Measurements from ENCODE around the gene INPP5K. TPM values are rescaled to one million over a fixed set of nuclear protein-coding genes. Genes with fewer than 3 reads are reported as not detected.

Gene INPP5K
- total and polyA plus RNA-seq, 10 of the 15 experiments (the other 5 are each of a cell fraction or from before 2014, with no cell fraction given), result 0.58 to 41.2 (median 23.3) TPM

DNA sequence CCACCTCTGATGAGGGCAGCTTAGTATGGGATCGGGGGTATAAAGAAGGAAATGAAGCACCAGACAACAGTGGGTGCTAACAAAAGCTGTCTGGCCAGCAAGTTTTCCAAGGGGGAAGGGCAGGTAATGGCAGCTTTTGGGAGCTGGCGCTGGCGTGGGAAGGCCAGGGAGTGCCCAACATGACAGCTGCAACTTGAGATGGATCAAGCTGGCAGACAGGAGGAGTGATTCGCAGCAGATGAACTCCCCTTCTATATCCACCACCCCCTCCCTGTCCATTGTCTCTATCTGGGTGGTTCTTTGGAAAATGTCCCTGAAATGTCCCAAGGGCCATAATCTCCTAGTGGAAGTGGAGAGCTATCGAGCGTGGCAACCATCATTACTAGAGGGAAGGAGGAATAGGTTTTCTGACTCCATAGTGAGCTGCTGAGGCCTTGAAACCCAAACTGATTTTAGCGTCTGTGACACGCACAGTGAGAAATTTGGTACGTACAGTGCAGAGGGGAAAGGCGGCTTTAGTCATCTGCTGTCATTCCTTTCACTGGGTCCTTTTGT lies 4.8 kb upstream of the INPP5K start:
- Histone ChIP-seq H3K9ac (ENCODE audit: control insufficient read depth, insufficient read depth, low read length) (no peak overlapping the region), H3K36me3 (ENCODE audit: control insufficient read depth in 2 of 2, insufficient read depth in 2 of 2, low read length in 1 of 2) (peaks cover 2 to 11% of the 10 kb centered on the region in 2 experiments), H4K20me1 (ENCODE audit: control insufficient read depth, insufficient read depth) (no peaks in the 10 kb centered on the region), H3K4me2 (ENCODE audit: control insufficient read depth, insufficient read depth) (no peak overlapping the region), H3K9me3 (replicated peaks; ENCODE audit: control insufficient read depth, insufficient read depth, low read length) (no peaks in the 10 kb centered on the region), H3K27me3 (replicated peaks in 1 of 2; ENCODE audit: control insufficient read depth in 2 of 2, insufficient read depth in 2 of 2, low read length in 1 of 2) (no peaks in the 10 kb centered on the region), H3K27ac (ENCODE audit: control insufficient read depth, insufficient read depth) (no peak overlapping the region), H3K4me1 (ENCODE audit: control insufficient read depth, insufficient read depth, low read length) (no peaks in the 10 kb centered on the region), H2AFZ (ENCODE audit: control insufficient read depth, low read depth, low read length) (no peak overlapping the region), H3K79me2 (ENCODE audit: control insufficient read depth, insufficient read depth, low read length) (peaks cover 12% of the 10 kb centered on the region), H3K4me3 (no peak overlapping the region)
- TF ChIP-seq SREBF1 (IDR thresholded peaks at IDR 0.05; ENCODE audit: low read length) (no peak), IRF5 (IDR thresholded peaks at IDR 0.05; ENCODE audit: borderline replicate concordance) (no peak)
- BruUV-seq (replicated peaks), result no TSS peak
- POLR2A ChIA-PET, result interaction anchor here (0.6 to 1.7 kb wide), 2 partner anchors 33 to 145 kb away, joined by 3 read pairs; no protein-coding TSS in a partner anchor
- RAD21 ChIA-PET (ENCODE audit: unreplicated experiment), result interaction anchor here (1.1 to 2.7 kb wide), 2 partner anchors 109 to 156 kb away, joined by 4 to 8 read pairs; no protein-coding TSS in a partner anchor
- SMC1A ChIA-PET (ENCODE audit: uncharacterized antibody, unreplicated experiment), result interaction anchor here (1.8 kb wide), 1 partner anchor 109 kb away, joined by 4 read pairs; no protein-coding TSS in a partner anchor
- DNase-seq (ENCODE audit: low read depth, low spot score) (no peak), FAIRE-seq (no peak), ATAC-seq (no peak)
- 91% methylated on average over 10 of the region's 10 CpGs for WGBS (ENCODE audit: insufficient coverage, insufficient replicate concordance, low lambda C conversion rate, missing lambda C conversion rate)
- intact Hi-C loops (cut with micrococcal nuclease; ENCODE audit: unreplicated experiment), result no loop called here
- CTCF ChIA-PET, result interaction anchor here (1.6 to 3.0 kb wide), 2 partner anchors 12 to 159 kb away, joined by 4 to 8 read pairs; no protein-coding TSS in a partner anchor
- in situ Hi-C loops (cut with MboI), result no loop called here

- Histone ChIP-seq H2AFZ (ENCODE audit: control insufficient read depth, low read depth, low read length) (no peak overlapping the region), H3K36me3 (ENCODE audit: control insufficient read depth in 2 of 2, insufficient read depth in 2 of 2, low read length in 1 of 2) (peaks cover 0 to 7% of the 10 kb centered on the region in 2 experiments), H3K79me2 (ENCODE audit: control insufficient read depth, insufficient read depth, low read length) (peaks cover 23% of the 10 kb centered on the region), H3K4me2 (ENCODE audit: control insufficient read depth, insufficient read depth) (no peak overlapping the region), H3K9me3 (replicated peaks; ENCODE audit: control insufficient read depth, insufficient read depth, low read length) (no peaks in the 10 kb centered on the region), H3K27me3 (replicated peaks in 1 of 2; ENCODE audit: control insufficient read depth in 2 of 2, insufficient read depth in 2 of 2, low read length in 1 of 2) (no peaks in the 10 kb centered on the region), H3K9ac (ENCODE audit: control insufficient read depth, insufficient read depth, low read length) (no peak overlapping the region), H3K27ac (ENCODE audit: control insufficient read depth, insufficient read depth) (no peak overlapping the region), H4K20me1 (ENCODE audit: control insufficient read depth, insufficient read depth) (no peaks in the 10 kb centered on the region), H3K4me3 (no peak overlapping the region), H3K4me1 (ENCODE audit: control insufficient read depth, insufficient read depth, low read length) (peaks cover 4% of the 10 kb centered on the region)
- BruUV-seq (replicated peaks), result no TSS peak
- in situ Hi-C loops (cut with MboI), result loop anchor here (5.0 kb wide), 1 partner anchor 247 kb away; the partner anchor contains the start of gene BHLHA9
- FAIRE-seq, result no peak
- CTCF ChIA-PET, result interaction anchor here (1.4 to 3.0 kb wide), 4 partner anchors 13 to 154 kb away, joined by 4 to 14 read pairs (median 8); partner anchors contain the start of gene SLC43A2
- DNase-seq (ENCODE audit: low read depth, low spot score), result no peak
- no peak for ATAC-seq
- WGBS (ENCODE audit: insufficient coverage, insufficient replicate concordance, low lambda C conversion rate, missing lambda C conversion rate), result 95% methylated on average over 7 of the region's 7 CpGs
- RAD21 ChIA-PET (ENCODE audit: unreplicated experiment), result interaction anchor here (1.0 to 2.7 kb wide), 2 partner anchors 110 to 154 kb away, joined by 4 to 8 read pairs; no protein-coding TSS in a partner anchor
- POLR2A ChIA-PET, result interaction anchor here (0.6 to 1.7 kb wide), 4 partner anchors 10 to 520 kb away, joined by 3 to 4 read pairs (median 3); no protein-coding TSS in a partner anchor
- intact Hi-C loops (cut with micrococcal nuclease; ENCODE audit: unreplicated experiment), result loop anchor here (5.0 kb wide), 2 partner anchors 113 to 262 kb away; no protein-coding TSS in a partner anchor
- SMC1A ChIA-PET (ENCODE audit: uncharacterized antibody, unreplicated experiment), result interaction anchor here (0.6 to 1.8 kb wide), 3 partner anchors 110 to 247 kb away, joined by 3 to 7 read pairs (median 4); no protein-coding TSS in a partner anchor
- TF ChIP-seq BACH1 (IDR thresholded peaks at IDR 0.05; ENCODE audit: borderline replicate concordance) (no peak), TCF12 (IDR thresholded peaks at IDR 0.05; ENCODE audit: low read depth, low read length) (no peak), MTA3 (IDR thresholded peaks at IDR 0.05; ENCODE audit: borderline replicate concordance, low read length) (no peak), FOXK2 (IDR thresholded peaks at IDR 0.05) (no peak), SPI1 (IDR thresholded peaks at IDR 0.05; ENCODE audit: borderline replicate concordance, insufficient read depth, low read depth, low read length) (no peak), KLF5 (IDR thresholded peaks at IDR 0.05; ENCODE audit: partially characterized antibody) (no peak), IRF3 (IDR thresholded peaks at IDR 0.05) (no peak), HDGF (IDR thresholded peaks at IDR 0.05) (no peak), TCF7 (IDR thresholded peaks at IDR 0.05; ENCODE audit: borderline replicate concordance) (no peak), CEBPB (IDR thresholded peaks at IDR 0.05; ENCODE audit: borderline replicate concordance in 1 of 2, low read depth in 2 of 2, low read length in 2 of 2) (no peak), USF2 (IDR thresholded peaks at IDR 0.05; ENCODE audit: borderline replicate concordance, low read depth, low read length) (no peak), SREBF1 (IDR thresholded peaks at IDR 0.05; ENCODE audit: low read length) (no peak)
Measured at GRCh38 chr17:1519678-1520077, 3.3 kb upstream of the INPP5K start.
